OCI-M1 (cell line): ENCODE results near the gene VCP.

Source experiments
- DNase-seq: peaks from one replicate; lab custom pipeline; 2025; lab: John Stamatoyannopoulos, UW

Gene VCP

DNA sequence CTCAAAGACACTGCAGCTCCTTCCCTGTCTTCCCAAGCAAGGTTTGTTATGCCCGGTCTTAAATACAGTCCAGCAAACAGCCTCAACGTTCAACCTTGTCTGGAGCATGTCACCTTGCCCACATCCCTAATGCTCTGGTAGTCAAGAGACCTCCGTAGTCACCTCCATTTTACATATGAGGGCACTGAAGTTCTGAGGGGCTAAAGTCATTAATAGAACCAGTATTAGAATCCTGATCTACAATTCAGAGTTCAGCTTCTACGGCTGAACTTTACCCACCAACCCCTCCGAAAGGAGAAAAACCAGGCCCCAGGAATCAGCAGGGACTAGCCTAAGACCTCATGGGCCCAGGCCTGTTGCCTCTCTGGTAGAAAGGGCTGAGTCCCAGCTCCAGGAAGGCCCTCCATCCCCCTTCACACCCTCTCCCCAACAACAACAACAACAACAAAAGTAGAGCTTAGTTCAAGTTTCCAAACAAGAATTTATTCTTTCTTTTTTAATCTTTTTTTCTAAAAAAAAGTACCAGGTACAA lies 31.3 kb upstream of the VCP start:
- no peak for DNase-seq

DNA sequence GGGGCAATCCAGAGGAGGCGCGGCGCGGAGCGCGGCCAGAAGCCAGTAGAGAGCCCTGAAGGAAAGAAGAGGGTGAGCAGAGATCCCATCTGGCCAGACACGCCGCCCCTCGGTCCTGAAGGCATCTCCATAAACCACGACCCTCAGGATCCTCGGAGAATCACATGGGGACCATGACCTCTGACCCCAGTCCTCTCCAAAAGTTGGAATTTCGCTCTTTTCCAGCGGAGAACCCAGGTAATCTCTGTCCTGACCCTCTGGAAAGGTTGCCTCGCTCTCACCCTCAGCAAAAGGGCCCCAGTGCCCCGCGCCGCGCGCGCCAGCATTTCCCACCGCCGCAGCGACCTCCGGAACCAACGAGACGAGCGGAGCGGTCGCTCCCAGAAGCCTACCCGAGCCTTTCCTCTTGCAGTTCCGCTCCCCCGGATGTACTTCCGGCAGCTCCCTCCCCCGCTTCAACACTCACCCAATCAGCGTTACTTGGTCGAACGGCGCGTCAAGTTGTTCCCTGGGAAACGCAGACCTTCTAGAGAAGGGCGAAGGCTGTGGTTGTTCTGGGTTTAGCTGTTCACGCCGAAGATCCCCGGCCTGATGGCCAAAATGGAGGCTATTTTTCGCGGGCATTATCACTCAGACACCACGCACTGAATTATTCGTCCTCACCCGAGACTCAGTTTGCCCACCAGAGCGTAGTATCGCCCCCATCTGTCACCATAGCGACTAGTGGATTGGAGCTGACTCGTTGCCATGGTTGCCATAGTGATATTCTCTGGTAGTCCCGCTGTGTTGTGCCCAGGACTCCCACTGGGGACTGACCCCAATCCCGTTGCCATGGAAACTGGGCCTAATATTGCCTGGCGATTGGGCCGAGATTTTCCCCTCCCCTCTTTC lies 30.6 kb upstream of the VCP start, which contains the start of gene STOML2:
Gene STOML2, minus strand, starts transcription at position 363 of the 891 bp plus-strand sequence. Its CDS starts 37 bp downstream, at position 326.
- peak; percentile 97 for DNase-seq

- DNase-seq: no peak
Observed at GRCh38 chr9:35102465-35102768, 30.0 kb upstream of the VCP start.

DNA sequence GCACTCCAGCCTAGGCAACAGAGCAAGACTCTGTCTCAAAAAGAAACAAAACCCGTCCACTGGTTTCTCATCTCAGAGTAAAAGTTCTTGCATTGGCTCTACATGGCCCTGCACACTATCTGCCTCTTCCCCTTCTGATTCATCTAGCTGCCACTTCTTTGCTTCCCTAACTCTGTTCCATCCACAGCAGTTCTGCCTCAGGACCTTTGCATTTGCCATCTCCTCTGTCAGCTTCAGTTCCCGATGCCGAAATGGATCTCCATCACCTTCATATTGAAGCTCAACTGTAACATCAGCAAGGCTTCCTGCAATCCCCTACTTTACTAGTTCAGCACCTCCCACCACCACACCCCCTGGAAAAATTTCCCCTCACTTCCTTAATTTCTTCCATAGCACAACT lies 25.1 kb upstream of the VCP start:
- no peak for DNase-seq

- DNase-seq: peak; percentile 92
Observed at GRCh38 chr9:35096035-35096849, 23.8 kb upstream of the VCP start, which contains the start of gene PIGO. Gene PIGO, minus strand, starts transcription at chr9:35096591. Its CDS starts 1,026 bp downstream, at chr9:35095565.

DNA sequence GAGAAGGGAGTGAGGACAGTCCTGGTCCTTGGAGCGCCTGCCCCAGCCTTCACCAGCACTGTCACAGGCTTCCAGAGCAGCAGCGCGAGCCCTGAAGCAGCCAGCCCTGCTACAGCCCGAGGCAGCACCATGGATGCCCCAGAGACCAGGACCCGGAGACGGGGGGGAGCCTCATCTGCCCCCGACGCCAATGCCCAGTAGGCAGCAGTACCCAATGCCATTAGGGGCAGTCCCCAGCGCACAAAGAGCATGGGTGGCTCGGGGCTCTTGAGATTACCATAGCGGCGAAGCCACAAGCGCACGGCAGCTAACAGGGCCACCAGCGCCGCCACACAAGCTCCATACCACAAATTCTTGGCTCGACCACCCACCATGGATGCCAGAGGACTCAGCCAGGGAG lies 19.1 kb upstream of the VCP start:
- no peak for DNase-seq

- DNase-seq: no peak
Observed at GRCh38 chr9:35089434-35089833, 17.0 kb upstream of the VCP start.

DNA sequence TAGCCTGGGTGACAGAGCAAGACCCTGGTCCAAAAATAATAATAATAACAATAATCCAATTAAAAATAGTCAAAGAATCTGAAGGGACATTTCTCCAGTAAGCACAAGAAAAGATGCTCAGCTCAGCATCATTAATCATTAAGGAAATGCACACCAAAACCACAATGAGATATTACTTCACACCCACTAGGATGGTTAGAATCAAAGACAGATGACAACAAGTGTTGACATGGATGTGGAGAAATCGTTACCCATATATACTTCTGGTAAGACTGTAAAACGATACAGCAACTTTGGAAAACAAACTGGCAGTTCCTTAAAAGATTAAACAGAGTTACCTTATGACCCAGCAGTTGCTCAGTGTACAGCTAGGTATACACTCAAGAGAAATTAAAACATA lies 12.7 kb upstream of the VCP start:
- DNase-seq: no peak

GRCh38 chr9:35079426-35080341 lies 7.3 kb upstream of the VCP start, which contains the start of gene FANCG:
Gene FANCG, minus strand, starts transcription at chr9:35079942. Its CDS starts 418 bp downstream, at chr9:35079524.
- DNase-seq: peak; percentile 94

DNA sequence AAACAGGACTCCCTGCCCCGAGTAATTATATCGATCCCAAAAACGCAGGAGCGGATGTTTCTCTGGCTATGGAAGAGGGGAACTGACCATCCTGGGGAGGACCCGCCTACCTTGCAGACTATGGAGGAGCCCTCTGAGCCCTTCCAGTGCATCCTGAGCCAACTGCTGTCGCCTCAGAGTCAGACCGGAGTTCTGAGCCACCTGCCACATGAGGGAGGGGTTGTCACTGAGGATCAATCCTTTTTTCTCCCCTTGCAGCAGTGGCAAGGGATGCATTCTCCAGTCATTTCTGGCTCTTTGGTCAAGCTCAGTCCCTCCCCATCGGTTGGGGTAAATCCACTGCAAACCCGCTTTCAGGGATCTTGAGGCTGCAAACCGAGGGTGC lies 6.6 kb upstream of the VCP start:
- no peak for DNase-seq

DNA sequence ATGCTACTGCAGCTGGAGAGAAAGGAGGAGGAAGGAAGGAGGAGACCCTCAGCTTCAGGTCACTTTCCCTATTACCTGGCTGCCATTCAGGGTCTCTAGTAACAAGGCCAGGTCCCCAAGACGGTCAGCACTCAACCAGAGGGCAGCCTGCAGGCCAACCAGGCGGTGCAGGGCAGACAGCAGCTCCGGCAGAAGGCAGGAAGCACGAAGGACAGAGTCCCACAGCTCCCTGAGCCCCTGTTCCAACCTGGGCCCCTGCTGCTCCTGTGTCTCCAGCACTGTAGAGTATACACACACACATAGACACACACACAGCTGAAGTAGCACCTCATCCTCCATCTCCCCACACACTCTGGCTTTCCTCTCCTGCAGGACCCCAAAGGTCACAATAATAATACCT lies 5.6 kb upstream of the VCP start:
- DNase-seq: no peak

GRCh38 chr9:35076848-35077247 lies 4.4 kb upstream of the VCP start:
- DNase-seq: no peak

- no peak for DNase-seq
Observed at GRCh38 chr9:35075358-35075757, 2.9 kb upstream of the VCP start.

DNA sequence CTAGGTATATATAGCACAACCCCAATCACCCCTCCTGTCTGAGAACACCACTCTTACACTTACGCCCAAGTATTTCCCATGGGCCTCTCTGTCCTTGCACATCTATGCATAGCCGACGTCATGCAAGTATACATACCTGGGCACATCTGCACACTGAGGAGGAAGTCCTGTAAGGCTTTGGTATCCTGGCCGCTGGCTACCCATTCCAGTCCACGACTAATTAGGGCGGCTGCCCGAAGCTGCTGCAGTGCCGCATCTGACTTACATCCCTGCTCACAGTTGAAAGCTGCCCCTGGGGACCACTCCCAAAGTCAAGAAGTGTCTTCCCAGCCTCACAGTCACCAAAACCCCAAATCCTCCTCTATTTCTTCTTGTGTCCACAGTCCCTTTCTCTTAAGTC lies 2.4 kb upstream of the VCP start:
- DNase-seq: no peak

DNA sequence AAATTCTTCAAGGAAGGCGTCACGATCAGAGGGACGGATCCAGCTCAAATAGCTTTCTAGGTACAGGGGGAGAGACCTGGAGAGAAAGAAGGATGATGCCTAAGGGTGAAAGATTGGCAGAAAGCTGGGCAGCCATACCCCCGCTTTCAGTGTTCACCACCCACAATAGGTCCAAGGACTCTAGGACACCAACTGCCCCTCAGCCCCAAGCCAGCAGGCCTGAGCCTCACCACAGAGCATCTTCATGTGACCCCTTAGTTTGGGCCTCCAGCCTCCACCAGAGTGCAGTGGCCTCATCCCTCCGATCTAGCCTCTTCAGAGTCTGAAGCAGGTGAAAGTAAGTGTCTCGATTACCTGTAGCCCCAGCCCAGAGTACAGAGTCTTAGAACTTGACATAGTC lies 1.7 kb upstream of the VCP start:
- DNase-seq: no peak

GRCh38 chr9:35073279-35073612 lies 821 bp upstream of the VCP start:
- DNase-seq: no peak

DNA sequence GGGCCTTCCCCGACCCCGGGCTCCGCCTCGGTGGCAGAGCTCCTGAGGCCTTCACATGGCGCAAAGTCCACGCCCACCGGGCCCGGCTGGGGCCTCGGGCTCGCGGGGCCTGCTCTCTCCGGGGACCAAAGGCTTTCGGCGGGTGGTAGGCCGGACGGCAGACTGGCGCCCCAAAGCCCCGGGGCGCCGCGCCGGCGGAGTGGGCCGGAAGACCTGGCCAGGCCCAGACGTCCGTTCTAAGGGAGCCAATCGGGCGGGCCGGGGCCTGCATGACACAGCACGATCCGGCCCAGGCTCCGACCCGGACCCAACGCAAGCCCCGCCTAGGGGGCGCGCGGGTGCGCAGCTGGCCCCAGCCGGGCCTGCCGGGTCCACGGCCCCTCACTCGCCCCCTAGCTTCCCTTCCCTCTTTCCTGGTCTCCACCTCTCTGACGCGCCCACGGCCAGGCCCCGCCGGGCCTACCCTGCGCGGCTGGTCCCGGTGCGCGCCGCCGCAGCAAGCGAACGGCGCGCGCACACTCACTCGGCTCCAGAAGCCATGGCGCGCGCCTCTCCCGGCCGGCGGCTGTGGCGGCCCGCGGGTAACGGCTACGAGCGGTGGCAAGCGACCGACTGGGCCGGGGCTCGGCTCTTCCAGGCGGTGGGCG lies 488 bp downstream of the VCP start:
- peak; percentile 93 for DNase-seq

- DNase-seq: no peak
Observed at GRCh38 chr9:35070823-35071813, 1.3 kb downstream of the VCP start.

DNA sequence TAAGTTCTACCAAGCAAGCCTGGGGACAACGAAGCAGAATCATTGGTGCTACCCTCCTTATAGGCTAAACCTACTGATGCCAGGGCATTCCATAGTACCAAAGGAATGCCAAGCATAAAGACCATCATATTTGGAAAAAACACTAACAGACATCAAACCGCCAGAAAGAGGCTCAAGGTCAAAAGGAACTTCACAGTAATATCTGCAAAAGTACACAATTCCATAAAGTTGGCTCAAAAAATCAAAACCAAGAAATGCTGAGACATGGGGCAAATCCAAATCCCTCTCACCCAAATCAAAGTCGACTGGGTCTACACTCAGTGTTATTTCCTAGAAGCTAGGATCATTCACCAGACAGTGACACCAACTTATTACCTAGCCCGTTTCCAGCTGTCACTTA lies 3.4 kb downstream of the VCP start:
- DNase-seq: no peak

DNA sequence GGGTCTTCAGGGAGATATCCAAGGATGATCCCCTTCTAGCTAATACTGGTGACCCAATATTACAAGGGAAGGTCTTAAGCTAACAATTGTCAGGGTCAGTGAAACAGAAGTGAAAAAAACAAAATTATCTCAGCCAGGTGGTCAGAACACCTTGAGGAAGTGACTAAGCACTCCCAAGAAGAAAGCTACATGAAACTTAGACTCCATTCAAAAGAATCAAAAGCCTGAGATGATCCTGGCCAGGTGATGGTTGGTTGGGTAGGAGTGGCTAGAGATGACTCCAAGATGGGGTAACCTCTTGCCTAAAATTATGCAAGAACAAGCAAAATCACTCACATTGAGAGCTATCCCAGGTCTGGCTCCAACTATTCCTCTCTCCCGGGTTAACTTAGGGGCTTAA lies 5.4 kb downstream of the VCP start:
- no peak for DNase-seq
